NK-92 (cell line): ENCODE measurements around the gene ERN2.

Source experiments
- DNase-seq: peaks from one replicate; lab custom pipeline; 2025; ENCODE audit not compliant: unreplicated experiment; lab: John Stamatoyannopoulos, UW

ERN2 gene

DNA sequence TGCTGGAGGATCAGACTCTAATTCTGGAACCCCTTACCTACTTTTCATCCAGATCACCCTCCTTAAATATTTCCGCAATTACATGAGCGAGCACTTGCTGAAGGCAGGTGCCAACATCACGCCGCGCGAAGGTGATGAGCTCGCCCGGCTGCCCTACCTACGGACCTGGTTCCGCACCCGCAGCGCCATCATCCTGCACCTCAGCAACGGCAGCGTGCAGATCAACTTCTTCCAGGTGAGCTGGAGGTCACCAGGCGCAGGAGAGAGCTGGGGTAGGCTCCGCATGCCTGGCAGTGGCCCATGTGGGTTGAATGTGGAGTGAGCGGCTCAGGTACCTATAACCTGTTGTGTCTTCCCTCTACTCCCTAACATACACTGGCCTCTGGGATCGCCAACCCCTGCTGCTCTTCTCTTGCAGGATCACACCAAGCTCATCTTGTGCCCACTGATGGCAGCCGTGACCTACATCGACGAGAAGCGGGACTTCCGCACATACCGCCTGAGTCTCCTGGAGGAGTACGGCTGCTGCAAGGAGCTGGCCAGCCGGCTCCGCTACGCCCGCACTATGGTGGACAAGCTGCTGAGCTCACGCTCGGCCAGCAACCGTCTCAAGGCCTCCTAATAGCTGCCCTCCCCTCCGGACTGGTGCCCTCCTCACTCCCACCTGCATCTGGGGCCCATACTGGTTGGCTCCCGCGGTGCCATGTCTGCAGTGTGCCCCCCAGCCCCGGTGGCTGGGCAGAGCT is 23.4 kb downstream of the ERN2 start:
- no peak for DNase-seq

DNA sequence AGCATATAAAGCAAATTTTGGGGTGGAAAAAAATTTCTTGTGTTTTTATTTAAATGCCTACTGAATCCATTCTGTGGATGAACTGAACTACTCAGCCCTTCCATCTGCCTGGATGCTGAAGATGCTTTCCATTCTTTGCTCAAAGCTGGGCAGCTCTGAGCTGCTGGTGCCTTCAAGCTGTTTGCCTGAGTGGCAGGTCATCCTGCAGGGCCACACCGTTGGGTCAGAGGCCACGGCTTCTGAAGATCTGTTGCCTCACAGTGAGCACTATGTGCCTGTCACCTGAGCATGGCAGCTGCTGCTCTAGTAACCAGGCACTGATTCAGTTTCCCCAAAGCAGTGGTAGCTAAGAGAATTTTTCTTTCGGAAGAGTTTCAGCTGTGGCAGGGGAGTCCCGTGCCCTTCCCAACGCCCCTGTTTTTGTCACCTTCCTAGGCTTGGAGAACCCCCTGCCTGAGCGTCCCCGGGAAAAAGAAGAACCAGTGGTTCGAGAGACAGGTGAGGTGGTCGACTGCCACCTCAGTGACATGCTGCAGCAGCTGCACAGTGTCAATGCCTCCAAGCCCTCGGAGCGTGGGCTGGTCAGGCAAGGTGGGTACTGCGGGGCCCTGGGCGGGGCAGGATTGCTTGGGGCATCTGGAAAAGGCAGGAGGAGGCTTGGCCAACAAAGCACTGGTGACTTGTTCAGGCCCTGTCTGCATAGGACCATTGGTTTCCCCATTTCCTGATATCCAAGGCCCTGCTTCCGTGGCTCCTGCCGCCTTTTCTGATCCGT is 25.8 kb downstream of the ERN2 start:
- no peak for DNase-seq

DNA sequence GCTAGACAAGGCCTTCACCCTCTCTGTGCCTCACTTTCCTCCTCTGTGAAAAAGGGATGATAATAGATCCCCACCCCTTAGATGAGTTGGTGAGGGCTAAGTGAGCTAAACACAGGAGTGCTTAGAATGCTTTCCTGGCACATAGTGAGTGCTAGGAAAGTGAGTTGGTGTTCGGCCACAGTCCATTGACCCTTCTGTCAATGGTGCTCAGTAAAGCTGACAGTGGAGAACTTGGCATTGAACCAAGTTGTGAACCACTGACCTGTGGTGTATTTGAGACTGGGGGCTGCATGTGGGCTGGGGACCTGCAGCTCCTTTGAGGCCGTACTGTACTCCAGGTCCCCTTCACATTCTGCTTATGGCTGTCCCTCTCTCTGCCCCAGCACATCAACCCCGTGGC is 29.5 kb downstream of the ERN2 start:
- no peak for DNase-seq

DNA sequence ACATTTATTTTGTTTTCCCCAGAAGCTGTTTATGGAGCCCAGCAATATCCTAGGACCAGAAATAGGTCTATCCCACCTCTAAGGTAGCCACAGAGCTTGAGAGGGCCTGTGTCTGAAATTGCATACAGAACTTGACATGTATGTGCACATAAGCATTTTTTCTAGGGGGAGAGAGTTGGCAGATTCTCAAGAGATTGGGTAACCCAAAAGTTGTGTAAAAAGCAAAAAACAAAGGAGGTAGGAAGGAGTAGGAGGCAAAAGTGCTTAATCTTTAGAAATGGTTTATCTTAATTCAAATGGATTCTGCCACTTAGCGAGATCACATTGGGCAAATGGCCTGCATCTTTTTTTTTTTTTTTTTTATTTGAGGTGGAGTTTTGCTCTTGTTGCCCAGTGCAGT is 30.8 kb downstream of the ERN2 start:
- no peak for DNase-seq

DNA sequence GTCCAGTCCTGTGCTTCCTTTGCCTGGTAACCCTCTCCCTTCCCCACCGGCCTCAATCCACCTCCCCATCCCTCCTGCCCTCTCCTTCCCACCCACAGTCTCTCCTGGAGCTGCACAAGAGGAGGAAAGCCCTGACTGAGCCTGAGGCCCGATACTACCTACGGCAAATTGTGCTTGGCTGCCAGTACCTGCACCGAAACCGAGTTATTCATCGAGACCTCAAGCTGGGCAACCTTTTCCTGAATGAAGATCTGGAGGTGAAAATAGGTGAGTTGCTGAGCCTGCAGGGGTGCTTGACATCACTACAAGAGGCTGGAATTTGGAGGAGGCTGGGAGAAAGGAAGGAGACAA is 33.1 kb downstream of the ERN2 start:
- no peak for DNase-seq

DNA sequence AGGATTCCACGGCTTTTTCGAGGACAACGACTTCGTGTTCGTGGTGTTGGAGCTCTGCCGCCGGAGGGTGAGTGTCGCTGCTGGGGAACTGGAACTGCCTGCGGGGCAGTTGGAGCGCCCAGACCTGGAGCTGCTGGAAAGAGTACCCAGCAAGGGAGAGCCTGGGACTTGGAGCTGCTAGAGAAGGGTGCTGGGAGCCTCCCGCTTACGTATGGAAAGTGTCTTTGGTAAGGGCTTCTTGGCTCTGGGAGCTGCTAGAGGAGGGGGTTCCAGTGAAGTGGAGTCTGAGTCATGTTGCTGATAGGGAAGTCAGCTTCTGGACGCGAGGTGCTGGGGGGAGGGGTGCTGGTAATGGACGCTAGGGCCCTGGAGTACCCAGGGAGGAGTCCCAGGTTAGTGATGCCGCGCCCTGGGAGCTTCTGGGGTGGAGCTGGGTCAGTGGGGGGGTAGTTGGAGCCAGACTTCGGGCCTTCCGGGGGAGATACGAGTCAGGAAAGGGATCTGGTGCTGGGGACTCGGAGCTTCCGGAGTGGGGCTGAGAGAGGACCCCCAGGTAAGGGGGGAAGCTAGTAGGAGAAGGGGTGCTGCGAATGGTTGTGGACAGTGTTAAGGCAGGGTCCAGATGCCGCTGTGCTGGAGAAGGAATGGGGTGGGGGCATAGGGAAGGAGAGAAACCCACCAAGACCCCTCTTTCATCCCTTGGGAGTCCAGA is 33.6 kb downstream of the ERN2 start:
- no peak for DNase-seq

DNA sequence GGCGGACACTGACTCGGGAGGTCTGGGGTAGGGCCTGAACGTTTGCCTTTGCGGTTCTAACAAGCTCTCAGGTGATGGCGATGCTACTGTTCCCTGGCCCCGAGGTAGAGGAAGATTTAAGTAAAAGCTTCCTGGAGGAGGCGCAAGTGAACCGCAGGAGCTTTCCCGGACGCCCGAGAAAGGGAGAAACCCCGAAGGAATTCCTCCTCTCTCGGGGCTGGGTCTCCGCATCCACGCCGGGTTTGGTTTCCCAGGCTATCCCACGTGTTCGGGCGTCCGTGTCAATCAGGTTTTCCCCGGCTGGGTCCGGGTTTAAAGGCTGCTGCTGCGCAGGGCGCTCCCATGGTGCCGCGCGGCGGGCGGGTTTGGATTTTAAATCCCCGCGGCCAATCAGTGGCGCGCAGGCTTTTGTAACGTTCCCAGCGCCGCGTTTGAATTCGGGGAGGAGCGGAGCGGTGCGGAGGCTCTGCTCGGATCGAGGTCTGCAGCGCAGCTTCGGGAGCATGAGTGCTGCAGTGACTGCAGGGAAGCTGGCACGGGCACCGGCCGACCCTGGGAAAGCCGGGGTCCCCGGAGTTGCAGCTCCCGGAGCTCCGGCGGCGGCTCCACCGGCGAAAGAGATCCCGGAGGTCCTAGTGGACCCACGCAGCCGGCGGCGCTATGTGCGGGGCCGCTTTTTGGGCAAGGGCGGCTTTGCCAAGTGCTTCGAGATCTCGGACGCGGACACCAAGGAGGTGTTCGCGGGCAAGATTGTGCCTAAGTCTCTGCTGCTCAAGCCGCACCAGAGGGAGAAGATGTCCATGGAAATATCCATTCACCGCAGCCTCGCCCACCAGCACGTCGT is 34.4 kb downstream of the ERN2 start, which contains the start of gene PLK1:
PLK1 (plus strand) TSS at position 460 of the 844 bp plus-strand sequence; CDS start at position 504, 44 bp downstream.
- no peak for DNase-seq

DNA sequence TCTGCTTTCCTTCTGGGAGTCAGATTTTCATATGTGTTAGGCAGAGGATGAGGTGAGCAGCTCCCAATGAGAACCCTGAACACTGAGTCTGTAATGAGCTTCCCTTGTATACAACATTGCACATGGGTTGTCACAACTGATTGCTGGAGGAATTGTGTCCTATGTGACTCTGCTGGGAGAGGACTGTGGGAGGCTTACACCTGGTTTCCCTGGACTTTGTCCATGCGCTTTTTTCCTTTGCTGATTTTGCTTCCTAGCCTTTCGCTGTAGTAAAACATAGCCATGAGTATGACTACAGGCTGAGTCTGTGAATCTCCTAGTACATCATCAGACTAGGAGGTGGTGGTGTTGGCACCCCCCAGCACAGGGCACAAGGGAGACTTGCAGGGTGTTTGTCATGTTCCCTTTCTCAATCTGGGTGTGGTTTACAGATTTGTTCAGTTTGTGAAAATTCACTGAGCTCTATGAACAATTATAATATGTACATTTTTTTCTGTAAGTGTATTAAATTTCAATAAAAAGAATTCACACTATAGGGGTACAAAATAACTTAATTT is 36.0 kb downstream of the ERN2 start:
- no peak for DNase-seq

DNA sequence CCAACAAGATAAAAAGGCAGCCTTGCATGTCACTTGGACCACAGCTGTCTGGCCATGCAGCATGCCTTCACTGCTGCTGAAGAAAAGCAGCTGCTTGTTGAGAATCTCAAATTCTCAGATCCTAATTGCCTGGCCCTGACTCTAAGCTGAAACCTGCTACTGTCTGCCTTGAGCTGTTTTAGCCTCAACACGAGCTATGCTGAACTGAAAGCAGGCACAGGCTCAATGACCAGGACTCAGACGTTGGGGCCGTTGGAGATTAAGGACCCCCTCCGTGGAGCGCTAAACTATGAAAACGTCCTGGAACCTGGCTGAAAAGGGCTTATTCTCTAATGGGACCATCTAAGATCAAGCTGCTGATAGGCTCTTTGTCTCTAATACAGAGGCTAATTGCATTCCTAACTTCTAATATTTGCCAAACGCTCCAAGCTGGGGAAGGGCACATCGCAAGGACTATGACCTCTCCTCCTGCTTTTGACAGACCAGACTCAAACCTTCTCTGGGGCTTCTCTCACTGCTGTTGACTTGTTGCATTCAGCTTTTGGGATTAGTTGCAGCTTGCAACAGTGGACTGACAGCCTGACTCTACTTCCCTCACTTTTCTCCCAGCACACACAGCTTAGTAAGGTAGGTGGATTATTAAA is 38.9 kb downstream of the ERN2 start:
- no peak for DNase-seq

DNA sequence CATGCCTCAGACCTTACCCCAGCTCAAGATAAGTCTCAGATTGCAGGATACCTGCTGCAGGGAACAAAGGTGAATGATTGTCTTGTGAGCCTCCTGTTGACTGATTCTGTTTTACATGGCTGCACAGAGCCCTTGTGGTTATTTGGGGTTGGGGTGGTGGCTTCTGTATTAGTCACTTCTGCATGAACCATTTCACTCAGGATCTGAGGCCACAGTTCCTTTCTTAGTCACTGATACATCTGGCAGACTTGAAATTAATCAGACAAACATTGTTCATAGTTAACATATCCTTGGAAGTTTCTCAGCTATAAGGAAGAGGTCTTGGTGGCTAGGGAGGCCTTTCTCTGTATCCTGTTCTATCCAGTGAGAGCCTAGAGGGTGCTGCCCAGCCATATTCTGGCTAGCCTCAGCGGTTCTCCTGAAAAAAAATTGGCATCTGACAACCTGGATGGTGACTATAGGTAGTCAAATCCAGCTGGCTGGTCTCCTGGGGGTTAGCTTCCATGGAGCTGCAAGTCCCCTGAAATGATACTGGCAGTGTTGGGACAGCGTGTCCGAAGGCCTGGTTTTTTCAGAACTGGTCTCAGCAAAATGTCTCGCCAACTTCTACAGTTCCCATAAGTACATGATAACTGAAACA is 42.8 kb downstream of the ERN2 start:
- DNase-seq, result no peak

DNA sequence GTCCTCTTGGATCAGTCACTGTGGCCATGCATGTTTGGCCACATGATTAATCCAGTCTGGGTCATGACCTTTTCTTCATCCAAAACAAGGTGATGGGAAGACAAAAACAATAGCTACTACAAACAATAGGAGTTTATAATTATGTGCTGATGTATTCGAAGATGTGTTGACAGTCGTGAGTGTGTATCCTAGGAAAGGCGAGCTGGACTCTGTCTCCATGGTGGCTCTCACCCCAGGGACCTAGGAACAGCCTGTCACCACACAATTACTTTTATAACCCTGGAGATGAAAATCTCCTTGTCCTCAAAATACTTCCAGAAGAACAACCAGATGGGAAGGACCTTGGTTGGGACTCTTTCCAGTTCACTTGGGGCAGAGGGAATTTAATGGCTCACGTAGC is 44.1 kb downstream of the ERN2 start:
- DNase-seq, result no peak

DNA sequence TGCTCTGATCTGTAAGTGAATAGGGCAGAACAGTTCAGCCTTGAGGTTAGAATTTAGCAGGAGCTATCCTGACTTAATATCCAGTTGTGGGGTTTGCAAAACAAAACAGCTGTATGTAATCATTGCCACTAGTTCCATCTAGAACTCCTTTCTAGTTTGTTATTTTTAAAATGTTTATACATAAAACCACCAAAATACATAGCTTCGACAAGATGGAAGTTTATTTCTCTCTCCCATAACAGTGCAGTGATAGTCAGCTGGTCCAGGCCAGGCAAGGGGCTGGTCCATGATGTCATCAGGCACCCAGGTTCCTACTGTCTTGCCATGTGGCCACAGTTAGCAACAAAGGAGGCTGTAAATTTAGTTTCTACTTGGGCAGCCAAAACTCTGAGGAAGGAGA is 44.8 kb downstream of the ERN2 start:
- DNase-seq, result no peak

DNA sequence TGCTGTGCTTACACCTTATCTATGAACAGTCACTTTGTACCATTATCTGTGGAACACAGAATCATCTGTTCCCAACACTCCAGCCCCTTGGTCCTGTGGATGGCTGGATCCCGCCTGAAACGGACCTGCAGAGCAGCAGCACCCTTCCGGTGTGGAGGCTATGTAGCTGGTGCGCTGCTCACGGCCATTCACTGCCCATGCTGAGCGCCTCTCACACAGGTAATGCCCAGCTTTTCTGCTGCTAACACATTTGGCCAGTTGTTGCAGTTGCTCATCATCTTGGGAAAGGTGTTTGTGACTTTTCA is 45.7 kb downstream of the ERN2 start:
- DNase-seq, result no peak

DNA sequence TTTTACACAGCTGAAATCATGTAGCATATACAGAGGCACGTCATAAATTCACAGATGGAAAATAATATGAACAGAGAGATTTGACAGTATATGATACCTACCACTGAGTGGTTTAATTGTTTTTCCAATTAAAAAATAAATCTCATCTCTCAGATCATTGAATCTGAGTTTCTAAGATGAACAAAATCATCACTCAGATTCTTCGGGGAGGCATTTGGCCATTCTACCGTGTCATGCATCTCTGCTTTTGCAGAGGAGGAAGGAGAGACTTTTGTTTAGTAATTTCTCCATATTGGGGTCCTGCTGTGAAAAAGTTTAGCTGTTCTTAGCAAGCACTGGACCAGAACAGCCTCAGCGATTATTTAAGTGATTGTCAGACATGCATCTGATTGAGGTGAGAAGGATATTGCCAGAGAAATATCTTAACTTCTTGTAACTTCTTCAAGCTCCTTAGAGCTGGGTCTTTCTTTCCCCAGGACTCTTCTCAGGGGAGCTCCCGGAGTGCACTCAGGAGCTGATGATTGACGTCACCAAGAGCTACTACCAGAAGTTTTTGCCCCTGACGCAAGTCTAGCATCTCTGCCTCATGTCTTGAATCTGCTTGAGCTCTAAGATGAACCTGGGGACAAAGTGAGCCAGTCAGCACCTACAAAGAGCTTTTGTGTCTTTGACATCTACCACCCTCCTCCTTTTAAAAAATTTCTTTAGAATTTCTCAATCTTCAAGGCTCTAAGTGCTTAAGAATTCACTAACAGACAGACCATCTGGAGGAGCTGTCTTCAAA is 46.3 kb downstream of the ERN2 start:
- DNase-seq, result no peak

DNA sequence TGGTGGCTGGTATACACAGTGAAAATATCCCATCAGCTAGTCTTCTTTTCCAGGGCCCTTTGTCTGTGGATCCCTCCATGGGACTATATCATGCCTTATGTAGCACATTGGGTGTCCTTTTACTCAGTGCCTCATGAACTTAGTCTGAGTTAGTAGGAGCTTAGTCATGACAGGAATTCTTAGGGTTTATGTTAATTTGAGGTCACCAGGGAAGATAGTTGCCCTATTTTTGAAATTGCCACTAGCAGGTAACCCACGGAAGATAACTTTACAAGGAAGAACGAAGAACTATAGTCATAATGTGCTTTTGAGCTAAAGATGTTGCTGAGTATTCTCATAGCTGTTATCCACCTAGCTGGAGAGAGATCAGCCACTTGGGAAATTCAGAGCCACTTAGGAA is 49.1 kb downstream of the ERN2 start:
- DNase-seq, result no peak

DNA sequence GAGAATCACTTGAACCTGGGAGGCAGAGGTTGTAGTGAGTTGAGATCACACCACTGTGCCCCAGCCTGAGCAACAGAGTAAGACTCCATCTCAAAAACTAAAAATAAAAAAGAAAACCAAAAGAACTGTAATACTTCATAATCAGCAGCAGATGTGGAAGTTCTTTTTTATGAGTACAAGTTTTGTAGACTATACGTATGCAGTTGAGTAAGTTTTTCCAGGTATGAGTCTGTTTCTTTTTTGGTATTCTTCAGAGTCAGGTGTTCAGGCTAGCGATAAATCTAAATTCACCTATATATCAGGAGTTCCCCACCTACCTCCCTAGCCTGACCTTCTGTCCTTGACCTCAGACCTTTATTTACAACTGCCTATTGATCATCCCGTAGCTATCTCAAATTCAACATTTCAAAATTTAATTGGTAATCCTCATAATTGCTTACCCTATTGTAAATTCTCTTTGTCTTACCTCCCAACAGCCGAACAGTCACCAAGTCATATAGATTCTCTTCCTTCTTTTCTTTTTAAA is 61.0 kb downstream of the ERN2 start:
- DNase-seq, result no peak

DNA sequence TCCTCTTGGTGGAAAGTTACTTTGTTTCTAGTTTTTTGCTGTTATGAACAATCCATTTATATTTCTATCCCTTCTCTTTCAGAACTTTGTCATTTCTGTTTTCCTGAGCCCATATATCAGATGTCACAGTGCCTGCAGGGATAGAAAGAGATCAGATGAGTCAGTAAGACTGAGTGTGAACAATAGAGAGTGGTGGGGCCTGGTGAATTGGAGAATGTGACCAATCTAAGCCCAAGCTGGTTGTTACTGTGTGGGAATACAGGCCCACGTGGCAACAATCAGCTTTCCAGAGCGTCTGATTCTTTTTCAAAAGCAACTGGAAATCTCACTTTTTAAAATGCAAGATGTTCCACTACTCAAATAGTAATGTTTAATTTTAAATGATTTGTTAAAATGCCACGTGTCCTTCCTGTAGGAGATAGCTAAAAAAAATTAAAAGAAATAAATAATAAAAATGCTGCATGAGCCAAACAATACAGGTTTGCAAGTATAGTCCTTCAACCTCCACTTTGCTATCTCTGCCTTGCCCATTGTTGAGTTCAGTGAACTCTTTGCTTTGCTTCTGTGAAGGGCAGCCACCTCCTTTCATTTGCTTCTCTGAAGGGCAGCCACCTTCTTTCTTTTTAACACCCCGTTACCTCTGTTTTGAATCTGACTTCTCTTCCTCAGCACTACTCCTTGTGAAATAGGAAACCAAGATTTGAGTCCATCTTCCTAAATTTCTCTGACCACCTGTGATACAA is 62.2 kb downstream of the ERN2 start:
- DNase-seq, result no peak

DNA sequence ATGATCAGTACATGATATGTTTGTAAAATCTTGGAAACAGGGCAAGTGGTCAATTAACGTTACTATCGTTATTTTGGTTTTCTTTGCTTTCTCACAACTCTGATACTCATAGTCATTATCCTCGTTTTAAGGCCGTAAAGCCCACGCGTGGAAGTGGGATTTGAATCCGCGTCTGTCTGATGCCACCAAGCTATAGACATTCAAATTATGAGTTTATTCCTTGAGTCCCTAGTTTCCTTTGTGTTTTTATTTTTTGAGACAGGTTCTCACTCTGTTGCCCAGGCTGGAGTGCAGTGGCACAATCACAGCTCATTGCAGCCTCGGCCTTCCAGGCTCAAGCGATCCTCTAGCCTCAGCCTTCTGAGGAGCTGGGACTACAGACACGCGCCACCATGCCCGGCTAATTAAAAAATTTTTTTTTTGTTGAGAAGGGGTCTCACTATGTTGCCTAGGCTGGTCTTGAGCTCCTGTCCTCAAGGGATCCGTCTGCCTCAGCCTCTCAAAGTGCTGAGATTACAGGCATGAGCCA is 70.7 kb downstream of the ERN2 start:
- DNase-seq, result no peak
